ENCODE data around the gene KRTAP10-2.

GRCh38 chr21:44512496-44513388 is 38.6 kb downstream of the KRTAP10-2 start:
- TF ChIP-seq CTCF (IDR thresholded peaks at IDR 0.05), result no peak
- no peak for TF ChIP-seq POLR2A (IDR thresholded peaks at IDR 0.05)
- no peak for TF ChIP-seq POLR2AphosphoS5 (IDR thresholded peaks at IDR 0.05)
- TF ChIP-seq EP300 (IDR thresholded peaks at IDR 0.05), result no peak
